C4-2B (cell line): ENCODE results near the gene LAPTM5.
A peak's percentile ranks its signal among the peaks of the same experiment; 100 is the strongest.

ENCODE experiments used
- H3K27ac ChIP-seq: fragments of 450-650 bp; 2 replicates; pipeline ENCODE4 v1.5.1; 2017
- CTCF ChIP-seq: fragments of 450-650 bp; conservative IDR thresholded peaks from 2 replicates; pipeline ENCODE4 v1.5.1; 2017; ENCODE audit warnings: mild to moderate bottlenecking
- ZFX ChIP-seq: fragments of 450-650 bp; IDR thresholded peaks from 2 replicates; pipeline ENCODE4 v1.6.1; 2017

LAPTM5 gene

GRCh38 chr1:30801771-30802198, 44.2 kb upstream of the LAPTM5 start:
- no peak for TF ChIP-seq ZFX
- TF ChIP-seq CTCF: peak; percentile 98

GRCh38 chr1:30799233-30799511, 41.6 kb upstream of the LAPTM5 start:
- H3K27ac ChIP-seq: no peak overlapping the region

More at GRCh38 chr1:30801771-30802198, 44.2 kb upstream of the LAPTM5 start:
- H3K27ac ChIP-seq: no peak overlapping the region

GRCh38 chr1:30798389-30799232, 41.0 kb upstream of the LAPTM5 start:
- no peak overlapping the region for H3K27ac ChIP-seq
- TF ChIP-seq CTCF: no peak
- TF ChIP-seq ZFX: no peak

More at GRCh38 chr1:30799233-30799511, 41.6 kb upstream of the LAPTM5 start:
- TF ChIP-seq ZFX (no peak), CTCF (no peak)

GRCh38 chr1:30795026-30795425, 37.5 kb upstream of the LAPTM5 start:
- TF ChIP-seq ZFX: no peak
- no peak for TF ChIP-seq CTCF
- no peak overlapping the region for H3K27ac ChIP-seq

- H3K27ac ChIP-seq: no peak overlapping the region
- no peak for TF ChIP-seq ZFX
- TF ChIP-seq CTCF: no peak
These were observed 36.7 kb upstream of the LAPTM5 start for GRCh38 chr1:30794260-30794659.

- no peak overlapping the region for H3K27ac ChIP-seq
- no peak for TF ChIP-seq ZFX
- TF ChIP-seq CTCF: no peak
These were observed 35.6 kb upstream of the LAPTM5 start for GRCh38 chr1:30793209-30793608.

- no peak overlapping the region for H3K27ac ChIP-seq
- no peak for TF ChIP-seq ZFX
- TF ChIP-seq CTCF: no peak
These were observed 34.3 kb upstream of the LAPTM5 start for GRCh38 chr1:30791868-30792267.
